ENCODE data around the gene ZBTB20. TPM values are rescaled to one million over a fixed set of nuclear protein-coding genes. Genes with fewer than 3 reads are reported as not detected.

ZBTB20 gene
- polyA plus RNA-seq, 1 of the 3 experiments (the other 2 are of a cell fraction) = 0.43 TPM

- DNase-seq = no peak
- Histone ChIP-seq H2AFZ (ENCODE audit: low read depth) (no peak overlapping the region), H3K4me1 (ENCODE audit: control insufficient read depth in 1 of 2, insufficient read depth in 2 of 2, low read depth in 1 of 2, low read length in 1 of 2) (no peaks in the 10 kb centered on the region), H3K9me2 (no peaks in the 10 kb centered on the region), H3K27ac (ENCODE audit: low read depth in 2 of 2, low read length in 1 of 2) (no peak overlapping the region), H3K9me3 (no peaks in the 10 kb centered on the region), H3K9ac (no peak overlapping the region), H3K79me2 (ENCODE audit: insufficient read depth) (no peaks in the 10 kb centered on the region), H3K4me2 (no peak overlapping the region), H3K27me3 (ENCODE audit: insufficient read depth) (no peaks in the 10 kb centered on the region), H3K4me3 (ENCODE audit: low read depth in 2 of 2, low read length in 1 of 2) (no peak overlapping the region), H4K20me1 (ENCODE audit: insufficient read depth) (no peaks in the 10 kb centered on the region), H3F3A (replicated peaks; ENCODE audit: insufficient read depth) (no peaks in the 10 kb centered on the region), H3K36me3 (replicated peaks in 1 of 2; ENCODE audit: control insufficient read depth in 1 of 2, insufficient read depth in 2 of 2, low read length in 1 of 2) (no peaks in the 10 kb centered on the region)
- whole genome bisulfite sequencing (ENCODE audit: low lambda C conversion rate) = 57% methylated on average over 3 of the region's 3 CpGs
- TF ChIP-seq GATA2 (CRISPR knock-in tag; IDR thresholded peaks at IDR 0.05) (no peak), USF1 (IDR thresholded peaks at IDR 0.05; ENCODE audit: borderline replicate concordance, low read depth) (no peak), RFX5 (IDR thresholded peaks at IDR 0.05; ENCODE audit: low read length) (no peak), MAX (IDR thresholded peaks at IDR 0.05; ENCODE audit: low read depth) (no peak), MEF2A (IDR thresholded peaks at IDR 0.05; ENCODE audit: borderline replicate concordance, low read depth) (no peak), SIN3A (IDR thresholded peaks at IDR 0.05; ENCODE audit: borderline replicate concordance, low read depth, low read length) (no peak), FOXM1 (IDR thresholded peaks at IDR 0.05; ENCODE audit: low read depth) (no peak), CHD2 (IDR thresholded peaks at IDR 0.05; ENCODE audit: low read length, partially characterized antibody) (no peak), RXRA (IDR thresholded peaks at IDR 0.05; ENCODE audit: borderline replicate concordance, low read depth) (no peak), ELF1 (IDR thresholded peaks at IDR 0.05) (no peak), TAF1 (IDR thresholded peaks at IDR 0.05; ENCODE audit: borderline replicate concordance, low read depth, low read length) (no peak), RAD21 (IDR thresholded peaks at IDR 0.05; ENCODE audit: low read length) (no peak), EP300 (IDR thresholded peaks at IDR 0.05; ENCODE audit: borderline replicate concordance in 1 of 2, low read depth in 1 of 2, low read length in 1 of 2) (no peak), IRF3 (IDR thresholded peaks at IDR 0.05; ENCODE audit: low read depth, low read length) (no peak), FOSL2 (IDR thresholded peaks at IDR 0.05; ENCODE audit: borderline replicate concordance, low read depth) (no peak)
- CTCF ChIA-PET = interaction anchor here (0.9 to 1.1 kb wide), 2 partner anchors 9 to 50 kb away, joined by 3 to 5 read pairs; no protein-coding TSS in a partner anchor
- POLR2A ChIA-PET = no interaction called here
Observed at GRCh38 chr3:114285648-114286230, 861.3 kb downstream of the ZBTB20 start.

GRCh38 chr3:114284644-114285043 is 862.4 kb downstream of the ZBTB20 start:
- no peak overlapping the region for H2AFZ ChIP-seq (ENCODE audit: low read depth)
- no peaks in the 10 kb centered on the region for H3K4me1 ChIP-seq (ENCODE audit: control insufficient read depth in 1 of 2, insufficient read depth in 2 of 2, low read depth in 1 of 2, low read length in 1 of 2)
- ChIA-PET POLR2A (no interaction called here), CTCF (interaction anchor here (1.1 kb wide), 1 partner anchor 51 kb away, joined by 5 read pairs; no protein-coding TSS in a partner anchor)
- no peak overlapping the region for H3K27ac ChIP-seq (ENCODE audit: low read depth in 2 of 2, low read length in 1 of 2)
- H3K4me3 ChIP-seq (ENCODE audit: low read depth in 2 of 2, low read length in 1 of 2) = no peak overlapping the region
- no peaks in the 10 kb centered on the region for H3F3A ChIP-seq (replicated peaks; ENCODE audit: insufficient read depth)
- TF ChIP-seq EZH2phosphoT487 (IDR thresholded peaks at IDR 0.05; ENCODE audit: borderline replicate concordance, low read depth) (no peak), TAF1 (IDR thresholded peaks at IDR 0.05; ENCODE audit: borderline replicate concordance, low read depth, low read length) (no peak), RXRA (IDR thresholded peaks at IDR 0.05; ENCODE audit: borderline replicate concordance, low read depth) (no peak), SIN3A (IDR thresholded peaks at IDR 0.05; ENCODE audit: borderline replicate concordance, low read depth, low read length) (no peak), EP300 (IDR thresholded peaks at IDR 0.05; ENCODE audit: borderline replicate concordance in 1 of 2, low read depth in 1 of 2, low read length in 1 of 2) (no peak), RCOR1 (IDR thresholded peaks at IDR 0.05; ENCODE audit: low read length) (no peak), SMC3 (IDR thresholded peaks at IDR 0.05; ENCODE audit: low read depth, low read length) (no peak), MEF2A (IDR thresholded peaks at IDR 0.05; ENCODE audit: borderline replicate concordance, low read depth) (no peak), YY1 (IDR thresholded peaks at IDR 0.05; ENCODE audit: low read depth) (no peak), NRF1 (IDR thresholded peaks at IDR 0.05; ENCODE audit: low read depth, low read length) (no peak), FOXJ3 (CRISPR knock-in tag; IDR thresholded peaks at IDR 0.05) (no peak), POLR2AphosphoS5 (IDR thresholded peaks at IDR 0.05; ENCODE audit: low read depth, low read length) (no peak)
- no peaks in the 10 kb centered on the region for H3K9me2 ChIP-seq
- DNase-seq = no peak
- WGBS (ENCODE audit: low lambda C conversion rate) = 70% methylated on average over 1 of the region's 1 CpG
- H4K20me1 ChIP-seq (ENCODE audit: insufficient read depth) = no peaks in the 10 kb centered on the region
- H3K36me3 ChIP-seq (replicated peaks in 1 of 2; ENCODE audit: control insufficient read depth in 1 of 2, insufficient read depth in 2 of 2, low read length in 1 of 2) = no peaks in the 10 kb centered on the region
- H3K27me3 ChIP-seq (ENCODE audit: insufficient read depth) = no peaks in the 10 kb centered on the region
- no peaks in the 10 kb centered on the region for H3K9me3 ChIP-seq
- H3K79me2 ChIP-seq (ENCODE audit: insufficient read depth) = no peaks in the 10 kb centered on the region
- H3K9ac ChIP-seq = no peak overlapping the region
- no peak overlapping the region for H3K4me2 ChIP-seq

All from SK-N-SH (cell line).